UCSD-AML1 (cell line): ENCODE data around the gene HOXD8.

Experiments used
- DNase-seq: peaks from one replicate; lab custom pipeline; 2025; ENCODE audit not compliant: unreplicated experiment; lab: John Stamatoyannopoulos, UW

Gene HOXD8

GRCh38 chr2:176145085-176145969, 15.8 kb downstream of the HOXD8 start:
- DNase-seq: no peak

- no peak for DNase-seq
These were observed 16.6 kb downstream of the HOXD8 start for GRCh38 chr2:176146101-176146500.

DNA sequence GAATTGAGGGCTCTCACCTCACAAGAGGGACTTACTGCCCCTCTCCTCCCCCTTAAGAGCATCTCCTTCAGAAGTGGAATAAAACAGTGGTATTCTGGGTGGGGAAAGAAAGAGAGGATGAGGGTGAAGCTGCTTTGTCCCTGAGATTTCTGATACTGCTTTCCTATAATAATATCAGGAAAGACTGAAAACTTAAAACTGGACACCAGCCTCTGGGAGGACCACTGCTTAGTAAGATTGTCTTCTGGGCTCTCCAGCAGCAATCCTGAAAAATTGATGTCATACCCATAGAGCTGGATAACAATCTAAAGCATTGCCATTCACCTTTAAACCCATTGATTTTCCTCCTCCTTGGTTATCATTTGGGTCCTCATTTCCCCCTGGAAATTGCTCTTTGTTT, 17.1 kb downstream of the HOXD8 start:
- no peak for DNase-seq

- no peak for DNase-seq
These were observed 17.8 kb downstream of the HOXD8 start for GRCh38 chr2:176147210-176147799.

- no peak for DNase-seq
These were observed 18.4 kb downstream of the HOXD8 start for GRCh38 chr2:176147800-176148496.

DNA sequence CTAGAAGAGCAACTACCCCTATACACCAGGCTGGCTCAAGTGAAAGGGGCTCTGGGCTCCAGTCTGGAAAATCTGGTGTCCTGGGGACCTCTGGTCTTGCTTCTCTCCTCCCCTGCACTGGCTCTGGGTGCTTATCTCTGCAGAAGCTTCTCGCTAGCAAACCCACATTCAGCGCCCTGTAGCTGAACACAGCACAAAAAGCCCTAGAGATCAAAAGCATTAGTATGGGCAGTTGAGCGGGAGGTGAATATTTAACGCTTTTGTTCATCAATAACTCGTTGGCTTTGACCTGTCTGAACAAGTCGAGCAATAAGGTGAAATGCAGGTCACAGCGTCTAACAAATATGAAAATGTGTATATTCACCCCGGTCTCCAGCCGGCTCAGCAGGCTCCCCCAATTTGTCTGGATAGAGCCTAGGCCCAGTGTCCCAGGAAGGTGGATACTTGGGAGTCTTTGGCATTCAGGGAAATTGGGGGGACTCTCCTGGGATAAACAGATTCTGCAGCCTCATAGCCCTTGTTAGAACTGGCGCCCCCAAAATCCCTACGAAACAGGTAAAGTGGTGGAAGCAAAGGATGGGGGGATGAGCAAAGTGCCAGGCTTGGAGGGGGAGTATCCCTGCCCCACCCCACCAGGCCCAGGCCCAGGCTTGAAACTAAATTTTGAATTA, 19.4 kb downstream of the HOXD8 start:
- DNase-seq: no peak

GRCh38 chr2:176149481-176149938, 20.0 kb downstream of the HOXD8 start:
- no peak for DNase-seq

DNA sequence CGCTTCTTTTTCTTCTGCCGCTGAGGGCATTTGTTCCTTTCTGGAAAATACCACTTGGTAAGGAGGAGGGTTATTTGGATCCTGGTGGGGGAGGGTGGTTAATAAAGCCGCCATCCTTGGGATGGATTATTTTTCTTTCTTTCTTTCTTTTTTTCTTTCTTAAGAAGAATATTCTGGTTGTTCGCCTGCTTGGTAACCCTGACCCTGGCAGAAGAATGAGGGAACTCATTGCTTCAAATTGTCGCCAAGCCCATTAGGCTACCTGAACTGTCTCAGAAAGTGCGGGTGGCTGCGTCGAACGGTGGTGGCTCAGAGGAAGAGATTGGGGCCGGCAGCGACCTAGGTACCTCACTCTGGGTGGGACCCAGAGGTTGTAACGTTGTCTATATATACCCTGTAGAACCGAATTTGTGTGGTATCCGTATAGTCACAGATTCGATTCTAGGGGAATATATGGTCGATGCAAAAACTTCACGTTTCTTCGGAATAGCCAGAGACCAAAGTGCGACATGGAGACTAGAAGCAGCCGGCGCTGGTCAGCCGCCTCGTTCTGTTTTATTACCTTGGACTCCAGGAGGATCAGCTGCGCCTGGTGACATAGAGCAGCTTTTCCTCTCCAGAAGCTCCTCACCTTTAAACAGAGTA, 20.6 kb downstream of the HOXD8 start:
- DNase-seq: no peak

DNA sequence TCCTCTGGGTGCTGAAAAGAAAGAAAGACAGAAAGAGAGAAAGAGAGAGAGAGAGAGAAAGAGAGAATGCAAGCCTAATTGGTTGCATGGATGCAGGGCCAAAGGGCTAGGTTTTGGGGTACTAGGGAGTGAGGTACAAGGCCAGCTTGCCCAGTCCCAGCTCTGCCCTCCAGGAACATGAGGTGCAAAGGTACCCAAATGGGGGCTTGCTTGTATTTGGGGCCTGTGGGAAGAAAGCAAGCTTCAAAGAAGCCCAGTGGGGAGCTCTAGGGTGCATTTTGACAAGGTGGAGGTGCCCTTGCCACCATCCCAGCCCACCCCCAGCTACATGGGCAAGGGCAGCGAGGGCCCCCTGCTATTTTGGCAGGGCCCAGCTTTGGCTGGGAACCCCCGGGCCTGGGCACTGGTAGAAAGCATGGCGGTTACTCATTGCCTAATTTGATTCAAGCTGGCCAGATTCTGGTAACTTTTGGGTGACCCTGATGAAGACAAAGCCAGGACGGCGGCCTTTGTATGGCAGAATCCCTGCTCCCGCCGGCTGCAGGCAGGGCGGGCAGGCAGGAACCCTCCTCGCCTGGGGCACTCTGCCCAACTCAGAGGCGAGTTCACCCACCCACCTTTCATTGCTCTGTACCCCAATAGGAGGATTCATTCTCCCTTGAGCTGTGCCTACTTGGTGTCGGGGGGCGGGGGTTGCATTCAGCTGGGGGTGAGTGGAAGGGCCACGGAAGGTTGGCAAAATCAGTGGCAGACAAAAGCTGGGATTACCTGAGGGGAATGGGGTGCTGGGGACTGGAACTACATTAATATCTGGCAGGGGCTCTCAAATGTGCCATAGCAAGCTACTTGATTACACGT, 21.3 kb downstream of the HOXD8 start:
- DNase-seq: no peak

DNA sequence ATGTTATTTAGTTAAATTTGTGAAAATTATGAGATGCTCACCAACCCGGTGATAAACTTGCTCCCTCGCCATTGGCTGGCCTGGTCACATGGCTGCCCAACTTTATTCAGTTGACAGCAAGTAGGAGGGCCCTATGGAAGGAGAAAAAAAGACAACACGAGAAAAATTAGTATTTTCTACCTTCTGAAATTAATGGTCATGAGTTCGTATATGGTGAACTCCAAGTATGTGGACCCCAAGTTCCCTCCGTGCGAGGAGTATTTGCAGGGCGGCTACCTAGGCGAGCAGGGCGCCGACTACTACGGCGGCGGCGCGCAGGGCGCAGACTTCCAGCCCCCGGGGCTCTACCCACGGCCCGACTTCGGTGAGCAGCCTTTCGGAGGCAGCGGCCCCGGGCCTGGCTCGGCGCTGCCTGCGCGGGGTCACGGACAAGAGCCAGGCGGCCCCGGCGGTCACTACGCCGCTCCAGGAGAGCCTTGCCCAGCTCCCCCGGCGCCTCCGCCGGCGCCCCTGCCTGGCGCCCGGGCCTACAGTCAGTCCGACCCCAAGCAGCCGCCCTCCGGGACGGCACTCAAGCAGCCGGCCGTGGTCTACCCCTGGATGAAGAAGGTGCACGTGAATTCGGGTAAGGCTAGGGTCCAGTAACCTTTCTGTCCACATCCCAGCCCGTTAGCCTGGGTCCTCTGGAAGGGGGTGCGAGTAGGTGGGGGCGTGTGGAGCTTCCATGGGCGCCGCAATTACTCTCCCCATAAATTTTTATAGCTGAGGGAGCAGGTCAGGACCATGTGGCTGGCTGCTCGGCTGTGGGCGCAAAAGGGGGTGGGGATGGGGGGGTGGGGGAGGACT, 22.2 kb downstream of the HOXD8 start, which contains the start of gene HOXD4:
TSS of gene HOXD4 (plus strand) at position 109 of the 846 bp plus-strand sequence. CDS start at position 193, 84 bp downstream.
- DNase-seq: no peak

GRCh38 chr2:176152350-176153181, 23.1 kb downstream of the HOXD8 start:
- DNase-seq: no peak

- no peak for DNase-seq
These were observed 25.2 kb downstream of the HOXD8 start for GRCh38 chr2:176154576-176155252.

DNA sequence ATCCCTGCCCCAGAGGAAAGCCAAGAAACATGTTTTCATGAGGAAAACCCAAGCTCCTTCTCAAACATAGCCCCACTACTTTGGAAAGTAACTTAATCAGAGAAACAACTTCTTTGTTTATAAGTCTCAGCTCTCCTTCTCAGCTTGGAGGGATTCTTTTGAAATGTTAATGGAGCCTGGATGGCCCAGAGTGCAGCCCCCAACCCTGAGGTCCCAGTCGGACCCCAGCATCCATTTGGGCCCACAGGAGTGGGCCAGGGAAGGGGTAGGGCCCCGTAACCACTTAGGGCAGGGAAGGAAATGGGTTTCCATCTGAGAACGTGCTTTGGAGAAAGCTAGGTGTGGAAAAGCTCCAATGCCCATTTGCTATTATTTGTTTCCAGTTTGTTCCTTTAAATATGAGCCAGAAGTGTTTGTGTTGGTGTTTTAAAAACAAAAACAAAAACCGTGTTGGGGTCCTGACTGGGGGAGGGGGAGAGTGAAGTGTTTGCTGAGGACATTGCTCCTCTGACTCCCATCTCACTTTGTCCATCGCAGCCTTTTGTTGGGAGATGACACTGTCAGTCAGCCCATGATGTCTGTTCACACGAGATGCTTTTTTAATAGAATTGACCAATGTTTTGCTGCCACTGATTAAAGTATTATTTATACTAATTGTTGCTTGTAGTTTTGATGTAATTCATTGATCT, 26.0 kb downstream of the HOXD8 start:
- no peak for DNase-seq

DNA sequence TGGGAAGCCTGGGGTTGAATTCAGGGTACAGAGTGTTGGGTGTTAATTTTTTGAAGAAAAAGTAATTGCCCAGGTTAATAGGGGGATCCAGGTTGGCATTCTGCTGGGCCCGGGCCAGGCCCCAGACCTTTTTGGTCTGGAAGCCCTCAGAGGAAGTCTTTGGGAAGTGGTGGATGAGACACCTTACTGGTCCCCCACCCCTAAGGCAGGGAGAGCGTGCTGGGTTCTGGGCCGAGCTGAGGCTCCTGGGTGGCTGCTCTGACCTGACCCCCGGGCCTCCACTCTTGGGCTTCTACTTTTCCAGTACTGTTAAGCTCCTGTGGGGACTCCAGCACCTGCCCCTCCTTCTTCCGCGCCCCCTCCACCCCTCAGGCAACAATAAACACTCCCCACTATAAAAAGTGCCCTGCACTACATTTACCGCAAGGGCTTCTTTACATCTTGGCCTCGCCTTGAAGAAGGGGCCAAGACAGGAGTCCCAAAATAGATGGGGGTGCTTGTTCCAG, 26.8 kb downstream of the HOXD8 start:
- no peak for DNase-seq

DNA sequence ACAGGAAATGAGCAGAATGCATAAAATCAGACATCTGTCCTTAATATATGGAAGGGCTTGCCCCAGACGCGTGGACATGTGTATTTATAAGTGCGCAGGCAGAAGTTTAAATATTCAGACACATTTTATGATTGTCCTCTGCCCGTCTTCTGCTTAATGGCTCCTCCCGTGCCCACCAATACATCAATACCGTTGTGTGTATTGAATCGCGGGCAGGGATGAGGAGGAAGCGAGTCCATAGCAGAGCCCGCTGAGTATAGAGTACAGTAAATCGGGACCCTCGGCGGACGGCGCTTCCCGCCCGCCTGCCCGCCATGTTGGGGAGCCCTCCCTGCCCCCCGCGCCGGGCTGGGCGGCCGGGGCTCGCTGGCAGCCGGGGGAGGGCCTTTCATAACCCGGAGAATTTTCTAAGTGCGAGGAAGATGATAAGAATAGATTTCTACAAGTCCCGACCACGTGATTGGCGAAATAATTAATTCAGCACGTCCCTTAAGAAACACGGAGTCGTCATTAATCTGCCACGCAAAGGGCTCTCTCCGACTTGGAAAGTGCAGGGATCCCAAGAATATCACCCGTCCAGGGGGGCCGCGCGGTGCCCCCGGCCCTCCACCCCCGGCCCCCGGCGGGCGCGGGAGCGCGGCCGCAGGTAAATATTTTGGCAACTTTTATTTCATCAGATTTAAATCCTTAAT, 27.4 kb downstream of the HOXD8 start, which contains the start of gene HOXD3:
TSS of gene HOXD3 (plus strand) at position 501 of the 692 bp plus-strand sequence. CDS start 11,808 bp downstream, outside the sequence.
- DNase-seq: no peak
